Nephron progenitor cell (in vitro differentiated cells): Measurements from ENCODE around the gene CDC42BPA.
"Not testable (repeated sequence)": the region's sequence is repeated elsewhere in the genome, so short reads cannot be mapped to it uniquely, and the experiment has no call there.

Experiments used
- DNase-seq: peaks from one replicate; pipeline ENCODE4 v3.0.0; 2021
- H3K27ac Mint-ChIP-seq: 2 replicates; pipeline ENCODE4 v1.8.0; 2021; ENCODE audit warnings: mild to moderate bottlenecking, moderate library complexity, mixed read lengths
- H3K27me3 Mint-ChIP-seq: 2 replicates; pipeline ENCODE4 v1.8.0; 2021; ENCODE audit warnings: mild to moderate bottlenecking, low read depth, mixed read lengths; ENCODE audit not compliant: poor library complexity
- H3K36me3 Mint-ChIP-seq: 2 replicates; pipeline ENCODE4 v1.8.0; 2021; ENCODE audit warnings: low read depth, mixed read lengths
- H3K4me1 Mint-ChIP-seq: 2 replicates; pipeline ENCODE4 v1.8.0; 2021; ENCODE audit warnings: mixed read lengths
- H3K4me3 Mint-ChIP-seq: 2 replicates; pipeline ENCODE4 v1.8.0; 2021; ENCODE audit warnings: mild to moderate bottlenecking, moderate library complexity, mixed read lengths
- H3K9me3 Mint-ChIP-seq: 2 replicates; pipeline ENCODE4 v1.8.0; 2021; ENCODE audit warnings: mild to moderate bottlenecking, moderate library complexity, mixed read lengths
- TF ChIP-seq, protein P1 (sequence below): fragments of 200-600 bp; sonication (generic); IDR thresholded peaks from 2 replicates; pipeline ENCODE4 v1.5.0; 2021; ENCODE audit warnings: antibody characterized with exemption

CDC42BPA gene

DNA sequence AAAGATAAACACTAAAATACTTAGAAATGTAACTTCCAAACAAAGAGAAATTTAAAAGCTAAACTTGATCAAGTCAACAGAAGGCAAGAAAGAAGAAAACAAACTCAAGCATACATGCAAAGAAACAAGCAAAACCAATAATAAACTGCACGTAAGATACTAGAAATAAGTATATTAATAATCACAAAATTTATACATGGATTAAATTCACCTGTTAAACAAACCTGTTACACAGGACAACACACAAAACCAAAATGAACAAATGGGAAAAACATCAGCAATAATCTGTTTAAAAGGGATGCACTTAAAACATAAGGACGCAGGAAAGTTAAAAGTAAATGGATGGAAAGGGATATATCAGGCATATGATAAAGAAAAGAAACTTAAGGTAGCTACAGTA is 165.8 kb downstream of the CDC42BPA start:
- no peak overlapping the region for H3K4me3 Mint-ChIP-seq
- H3K27ac Mint-ChIP-seq: no peak overlapping the region
- TF ChIP-seq, protein P1, sequence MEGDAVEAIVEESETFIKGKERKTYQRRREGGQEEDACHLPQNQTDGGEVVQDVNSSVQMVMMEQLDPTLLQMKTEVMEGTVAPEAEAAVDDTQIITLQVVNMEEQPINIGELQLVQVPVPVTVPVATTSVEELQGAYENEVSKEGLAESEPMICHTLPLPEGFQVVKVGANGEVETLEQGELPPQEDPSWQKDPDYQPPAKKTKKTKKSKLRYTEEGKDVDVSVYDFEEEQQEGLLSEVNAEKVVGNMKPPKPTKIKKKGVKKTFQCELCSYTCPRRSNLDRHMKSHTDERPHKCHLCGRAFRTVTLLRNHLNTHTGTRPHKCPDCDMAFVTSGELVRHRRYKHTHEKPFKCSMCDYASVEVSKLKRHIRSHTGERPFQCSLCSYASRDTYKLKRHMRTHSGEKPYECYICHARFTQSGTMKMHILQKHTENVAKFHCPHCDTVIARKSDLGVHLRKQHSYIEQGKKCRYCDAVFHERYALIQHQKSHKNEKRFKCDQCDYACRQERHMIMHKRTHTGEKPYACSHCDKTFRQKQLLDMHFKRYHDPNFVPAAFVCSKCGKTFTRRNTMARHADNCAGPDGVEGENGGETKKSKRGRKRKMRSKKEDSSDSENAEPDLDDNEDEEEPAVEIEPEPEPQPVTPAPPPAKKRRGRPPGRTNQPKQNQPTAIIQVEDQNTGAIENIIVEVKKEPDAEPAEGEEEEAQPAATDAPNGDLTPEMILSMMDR: no peak
- DNase-seq: no peak
- no peaks in the 10 kb centered on the region for H3K4me1 Mint-ChIP-seq
- H3K36me3 Mint-ChIP-seq: peaks cover 7% of the 10 kb centered on the region
- H3K9me3 Mint-ChIP-seq: no peaks in the 10 kb centered on the region
- no peaks in the 10 kb centered on the region for H3K27me3 Mint-ChIP-seq

DNA sequence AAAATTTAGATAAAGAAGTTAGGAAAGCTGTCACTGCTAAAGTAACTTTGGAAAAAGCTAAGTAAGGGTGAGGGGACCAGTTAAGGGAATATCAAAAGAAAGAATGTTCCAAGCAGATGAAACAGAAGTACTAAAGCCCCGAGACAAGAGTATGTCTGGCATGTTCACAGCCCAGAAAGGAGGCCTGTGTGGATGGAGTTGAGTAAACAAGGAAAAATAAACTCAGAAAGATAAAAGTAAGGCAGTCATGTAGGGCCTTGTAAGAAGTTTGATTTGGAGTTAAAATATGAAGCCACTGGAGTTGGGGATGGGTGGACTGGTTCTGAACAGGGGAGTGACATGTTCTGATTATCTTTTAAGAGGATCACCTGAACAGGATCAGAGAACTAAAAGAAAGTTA is 177.9 kb downstream of the CDC42BPA start:
- Mint-ChIP-seq H3K4me1 (no peaks in the 10 kb centered on the region), H3K4me3 (no peak overlapping the region), H3K36me3 (peaks cover 19% of the 10 kb centered on the region), H3K9me3 (no peaks in the 10 kb centered on the region), H3K27ac (no peak overlapping the region), H3K27me3 (no peaks in the 10 kb centered on the region)
- TF ChIP-seq, protein P1: no peak
- no peak for DNase-seq

DNA sequence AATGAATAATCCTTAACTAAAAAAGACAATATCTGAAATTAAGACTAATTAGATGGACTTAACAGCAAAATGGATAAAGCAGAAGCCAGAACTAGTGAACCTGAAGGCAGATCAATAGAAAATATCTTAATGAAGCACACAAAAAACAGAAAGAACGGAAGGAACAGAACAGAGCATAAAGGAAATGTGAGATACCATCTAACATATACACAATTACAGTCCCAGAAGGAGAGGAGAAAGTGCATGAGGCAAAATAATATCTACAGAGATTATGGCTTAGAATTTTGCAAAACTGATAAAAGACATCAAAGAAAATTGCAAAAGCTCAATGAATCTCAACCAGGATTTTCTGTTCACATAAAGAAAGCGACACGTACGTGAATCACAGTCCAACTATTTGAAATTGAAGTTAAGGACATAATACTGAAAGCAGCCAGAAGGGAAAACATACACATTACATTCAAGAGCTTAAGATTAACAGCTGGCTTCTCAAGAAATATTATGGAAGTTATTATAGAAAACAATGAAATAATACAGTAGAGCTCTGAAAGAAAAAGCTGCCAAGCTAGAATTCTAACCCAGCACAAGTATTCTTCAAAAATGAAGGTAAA is 182.0 kb downstream of the CDC42BPA start:
- peaks cover 15% of the 10 kb centered on the region for H3K9me3 Mint-ChIP-seq
- H3K27ac Mint-ChIP-seq: no peak overlapping the region
- no peaks in the 10 kb centered on the region for H3K4me1 Mint-ChIP-seq
- no peak for DNase-seq
- TF ChIP-seq, protein P1: no peak
- H3K27me3 Mint-ChIP-seq: no peaks in the 10 kb centered on the region
- peaks cover 37% of the 10 kb centered on the region for H3K36me3 Mint-ChIP-seq
- H3K4me3 Mint-ChIP-seq: no peak overlapping the region

DNA sequence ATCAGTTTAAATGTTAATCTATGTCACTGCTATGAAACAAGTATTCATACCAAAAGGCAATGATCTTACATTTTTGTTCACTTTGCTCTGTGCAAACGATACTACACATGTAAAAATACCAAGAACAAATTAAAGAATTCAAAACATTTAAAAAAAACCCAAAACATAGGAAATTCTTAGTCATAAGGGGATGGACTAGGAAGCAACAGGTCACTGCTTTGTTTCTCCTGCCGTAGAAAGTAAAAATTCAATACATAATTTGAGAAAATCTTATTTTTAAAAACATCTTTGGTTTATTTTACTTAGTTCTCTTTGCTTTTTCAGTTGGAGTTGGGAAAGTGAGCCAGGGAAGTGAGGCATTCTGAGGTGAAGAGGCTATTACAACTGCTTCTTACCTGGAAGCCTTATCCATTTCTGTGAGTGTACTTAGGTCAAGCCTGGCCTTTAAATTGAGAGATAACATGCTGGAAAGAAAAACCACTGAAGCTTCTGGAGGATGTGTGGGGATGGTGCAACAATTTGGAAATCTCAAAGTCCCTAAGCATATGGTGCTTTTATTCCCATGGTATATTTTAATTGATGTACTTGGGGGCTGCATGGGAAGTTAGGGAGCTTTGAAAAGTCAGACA is 183.5 kb downstream of the CDC42BPA start:
- no peaks in the 10 kb centered on the region for H3K4me1 Mint-ChIP-seq
- DNase-seq: no peak
- H3K9me3 Mint-ChIP-seq: peaks cover 15% of the 10 kb centered on the region
- H3K27me3 Mint-ChIP-seq: no peaks in the 10 kb centered on the region
- TF ChIP-seq, protein P1: no peak
- H3K36me3 Mint-ChIP-seq: peaks cover 48% of the 10 kb centered on the region
- H3K4me3 Mint-ChIP-seq: no peak overlapping the region
- H3K27ac Mint-ChIP-seq: no peak overlapping the region

DNA sequence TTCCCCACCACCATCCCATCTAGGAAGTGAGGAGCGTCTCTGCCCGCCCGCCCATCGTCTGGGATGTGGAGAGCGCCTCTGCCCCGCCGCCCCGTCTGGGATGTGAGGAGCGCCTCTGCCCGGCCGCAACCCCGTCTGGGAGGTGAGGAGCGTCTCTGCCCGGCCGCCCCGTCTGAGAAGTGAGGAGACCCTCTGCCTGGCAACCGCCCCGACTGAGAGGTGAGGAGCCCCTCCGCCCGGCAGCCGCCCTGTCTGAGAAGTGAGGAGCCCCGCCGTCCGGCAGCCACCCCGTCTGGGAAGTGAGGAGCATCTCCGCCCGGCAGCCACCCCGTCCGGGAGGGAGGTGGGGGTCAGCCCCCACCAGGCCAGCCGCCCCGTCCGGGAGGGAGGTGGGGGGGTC is 185.6 kb downstream of the CDC42BPA start:
- not testable (repeated sequence) for H3K27ac Mint-ChIP-seq, H3K4me1 Mint-ChIP-seq, DNase-seq, H3K4me3 Mint-ChIP-seq, H3K27me3 Mint-ChIP-seq
- peaks cover 42% of the 10 kb centered on the region for H3K36me3 Mint-ChIP-seq
- H3K9me3 Mint-ChIP-seq: peaks cover 15% of the 10 kb centered on the region

DNA sequence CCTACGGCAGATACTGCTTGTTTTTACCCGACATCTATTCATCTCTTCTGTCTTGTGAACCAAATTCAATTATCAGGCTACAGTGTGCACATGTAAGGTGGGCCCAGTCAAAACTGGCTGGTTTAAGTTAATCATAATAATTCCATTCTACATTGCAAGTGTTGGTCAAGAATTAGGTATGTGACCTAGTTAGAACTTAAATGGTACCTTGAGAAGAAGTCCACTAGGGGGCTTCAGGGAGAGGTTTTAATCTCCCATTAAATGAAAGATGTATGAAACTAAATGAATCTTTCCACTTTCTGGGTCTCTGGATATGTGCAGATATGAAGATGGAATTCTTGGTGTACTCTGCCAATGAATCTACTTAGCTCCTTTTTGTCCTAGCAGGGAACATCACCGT is 187.1 kb downstream of the CDC42BPA start:
- TF ChIP-seq, protein P1: peak; percentile 38
- H3K27ac Mint-ChIP-seq: no peak overlapping the region
- no peaks in the 10 kb centered on the region for H3K27me3 Mint-ChIP-seq
- no peaks in the 10 kb centered on the region for H3K4me1 Mint-ChIP-seq
- peaks cover 42% of the 10 kb centered on the region for H3K36me3 Mint-ChIP-seq
- DNase-seq: no peak
- H3K4me3 Mint-ChIP-seq: no peak overlapping the region
- peaks cover 15% of the 10 kb centered on the region for H3K9me3 Mint-ChIP-seq
